NT2/D1 (cell line): ENCODE data around the gene IQCK.

Experiments
- YY1 ChIP-seq: IDR thresholded peaks from 2 replicates; pipeline ENCODE4 v1.6.1; 2011; ENCODE audit not compliant: insufficient read length, insufficient read depth
- ZNF274 ChIP-seq: IDR thresholded peaks from 2 replicates; pipeline ENCODE4 v1.6.1; 2011; ENCODE audit warnings: mild to moderate bottlenecking, low read depth, low read length

- TF ChIP-seq ZNF274 = no peak
- TF ChIP-seq YY1 = no peak
These were observed 135.9 kb downstream of the IQCK start for GRCh38 chr16:19853742-19854542.
